A549 (cell line): ENCODE measurements around the gene ATP1B1. TPM values are rescaled to one million over a fixed set of nuclear protein-coding genes. Genes with fewer than 3 reads are reported as not detected.

Experiments
- ATAC-seq, 2 experiments: fragments of 200-7000 bp in 1 of 2; fragments of >200 bp in 1 of 2; cut with Nextera tagmentation in 1 of 2; cut with Tn5 transposase in 1 of 2; 3 replicates each; pipeline versions ENCODE4 v1.8.0 to v1.9.1; 2018 to 2020; ENCODE audit warnings: mild to moderate bottlenecking in 1 of 2, moderate library complexity in 1 of 2
- CTCF ChIA-PET: fragments of 300-600 bp; sonication (Branson Sonifier 250); formaldehyde crosslinking; extraction: SDS; loops from one replicate; lab custom pipeline; 2021; ENCODE audit warnings: antibody characterized with exemption, inconsistent platforms; lab: Yijun Ruan, JAX
- POLR2A ChIA-PET: fragments of 350-600 bp; formaldehyde crosslinking; extraction: SDS; loops from one replicate; lab custom pipeline; 2021; ENCODE audit warnings: antibody characterized with exemption, inconsistent platforms; lab: Yijun Ruan, JAX
- DNase-seq, 2 experiments: peaks; one replicate each; pipeline versions ENCODE4 v3.0.0 to v3.0.0-alpha.2; 2011 to 2016; ENCODE audit warnings: low read depth in 1 of 2, low spot score in 1 of 2
- FAIRE-seq: peaks from 2 replicates; lab custom pipeline; 2011; peaks lifted over from hg19 to GRCh38; lab: Jason Lieb, UNC
- H3K27ac ChIP-seq, 2 experiments: fragments of >200 bp; sonication (Bioruptor Twin); formaldehyde crosslinking; 3 replicates each; pipeline ENCODE4 v1.5.1; 2016 to 2017
- H3K4me1 ChIP-seq: fragments of >200 bp; sonication (Bioruptor Twin); formaldehyde crosslinking; 3 replicates; pipeline ENCODE4 v1.6.1; 2016
- H3K4me2 ChIP-seq: fragments of >200 bp; sonication (Bioruptor Twin); formaldehyde crosslinking; 3 replicates; pipeline ENCODE4 v1.6.1; 2016
- H3K4me3 ChIP-seq: fragments of >200 bp; sonication (Bioruptor Twin); formaldehyde crosslinking; 3 replicates; pipeline ENCODE4 v1.5.1; 2016
- H3K9me3 ChIP-seq: fragments of >200 bp; sonication (Bioruptor Twin); formaldehyde crosslinking; 3 replicates; pipeline ENCODE4 v1.6.1; 2016
- BHLHE40 ChIP-seq: IDR thresholded peaks from 2 replicates; pipeline ENCODE4 v1.6.1; 2012; ENCODE audit warnings: low read depth, low read length, inconsistent platforms
- CBX8 ChIP-seq: fragments of 200-600 bp; sonication (generic); IDR thresholded peaks from 2 replicates; pipeline ENCODE4 v1.6.1; 2016
- CEBPB ChIP-seq, 2 experiments: fragments of >200 bp in 1 of 2; sonication (Bioruptor Twin) in 1 of 2; formaldehyde crosslinking in 1 of 2; IDR thresholded peaks; 2 replicates each; pipeline ENCODE4 v1.6.1; 2012 to 2016
- CTCF ChIP-seq: fragments of >200 bp; sonication (Bioruptor Twin); formaldehyde crosslinking; IDR thresholded peaks from 3 replicates; pipeline ENCODE4 v1.5.1; 2016
- EHMT2 ChIP-seq: fragments of 200-600 bp; sonication (generic); IDR thresholded peaks from 2 replicates; pipeline ENCODE4 v1.6.1; 2016; ENCODE audit warnings: antibody characterized with exemption, low read depth, mild to moderate bottlenecking, moderate library complexity
- EP300 ChIP-seq, 2 experiments: fragments of >200 bp; sonication (Bioruptor Twin); formaldehyde crosslinking; IDR thresholded peaks; 2 replicates in 1 of 2; 3 replicates in 1 of 2; pipeline ENCODE4 v1.6.1; 2016 to 2017
- ESRRA ChIP-seq: fragments of 150-350 bp; IDR thresholded peaks from 2 replicates; pipeline ENCODE4 v1.6.1; 2014; ENCODE audit warnings: mild to moderate bottlenecking, low read length, borderline replicate concordance
- FOSB ChIP-seq: fragments of 250-450 bp; sonication (Bioruptor Pico); IDR thresholded peaks from 2 replicates; pipeline ENCODE4 v1.5.0; 2020; ENCODE audit warnings: mild to moderate bottlenecking, moderate library complexity
- FOSL2 ChIP-seq, 2 experiments: fragments of 450-650 bp in 1 of 2; fragments of >200 bp in 1 of 2; sonication (Bioruptor Twin) in 1 of 2; formaldehyde crosslinking; IDR thresholded peaks; 2 replicates each; pipeline versions ENCODE4 v1.5.0 to v1.6.1; 2016 to 2020; ENCODE audit warnings: mild to moderate bottlenecking in 1 of 2, moderate library complexity in 1 of 2
- HMGXB4 ChIP-seq: fragments of 250-450 bp; sonication (Bioruptor Pico); IDR thresholded peaks from 2 replicates; pipeline ENCODE4 v1.5.0; 2021; ENCODE audit warnings: mild to moderate bottlenecking, moderate library complexity, borderline replicate concordance
- HOXA7 ChIP-seq: fragments of 250-450 bp; sonication (Bioruptor Pico); IDR thresholded peaks from 2 replicates; pipeline ENCODE4 v1.5.0; 2020; ENCODE audit warnings: mild to moderate bottlenecking, moderate library complexity
- HOXB13 ChIP-seq: fragments of 250-450 bp; sonication (Bioruptor Pico); IDR thresholded peaks from 2 replicates; pipeline ENCODE4 v1.5.0; 2020; ENCODE audit warnings: low read depth, mild to moderate bottlenecking, moderate library complexity
- HOXB5 ChIP-seq: fragments of 250-450 bp; sonication (Bioruptor Pico); IDR thresholded peaks from 2 replicates; pipeline ENCODE4 v1.5.0; 2020; ENCODE audit warnings: mild to moderate bottlenecking, moderate library complexity
- JUN ChIP-seq, 2 experiments: fragments of >200 bp; sonication (Bioruptor Twin); formaldehyde crosslinking; IDR thresholded peaks; 2 replicates in 1 of 2; 3 replicates in 1 of 2; pipeline ENCODE4 v1.6.1; 2016 to 2017
- KDM1A ChIP-seq: fragments of 200-600 bp; sonication (generic); IDR thresholded peaks from 2 replicates; pipeline ENCODE4 v1.6.1; 2016; ENCODE audit warnings: low read depth, mild to moderate bottlenecking
- MAX ChIP-seq: IDR thresholded peaks from 2 replicates; pipeline ENCODE4 v1.6.1; 2012
- NPAS2 ChIP-seq: fragments of 250-450 bp; sonication (Bioruptor Pico); IDR thresholded peaks from 2 replicates; pipeline ENCODE4 v1.8.0; 2022; ENCODE audit warnings: mild to moderate bottlenecking, moderate library complexity, borderline replicate concordance
- PBX3 ChIP-seq: IDR thresholded peaks from 2 replicates; pipeline ENCODE4 v1.6.1; 2012
- POLR2A ChIP-seq: IDR thresholded peaks from 2 replicates; pipeline ENCODE4 v1.6.1; 2012; ENCODE audit warnings: mild to moderate bottlenecking, low read length
- RAD21 ChIP-seq, 2 experiments: fragments of >200 bp in 1 of 2; sonication (Bioruptor Twin) in 1 of 2; formaldehyde crosslinking in 1 of 2; IDR thresholded peaks in 1 of 2; conservative IDR thresholded peaks in 1 of 2; 2 replicates in 1 of 2; 3 replicates in 1 of 2; pipeline ENCODE4 v1.6.1; 2012 to 2018; ENCODE audit warnings: inconsistent platforms in 1 of 2
- RARB ChIP-seq: fragments of 250-450 bp; sonication (Bioruptor Pico); IDR thresholded peaks from 2 replicates; pipeline ENCODE4 v1.8.0; 2021; ENCODE audit warnings: mild to moderate bottlenecking, moderate library complexity
- REST ChIP-seq: fragments of 200-600 bp; sonication (generic); IDR thresholded peaks from 2 replicates; pipeline ENCODE4 v1.6.1; 2016; ENCODE audit warnings: antibody characterized with exemption, mild to moderate bottlenecking, moderate library complexity
- ZNF302 ChIP-seq: fragments of 250-450 bp; sonication (Bioruptor Pico); IDR thresholded peaks from 2 replicates; pipeline ENCODE4 v1.9.0; 2021; ENCODE audit warnings: inconsistent platforms, mild to moderate bottlenecking, moderate library complexity
- ZSCAN20 ChIP-seq: fragments of 250-450 bp; sonication (Bioruptor Pico); IDR thresholded peaks from 2 replicates; pipeline ENCODE4 v1.8.0; 2022; ENCODE audit warnings: mild to moderate bottlenecking, moderate library complexity
- whole genome bisulfite sequencing: methylation state at CpG from one replicate; pipeline ENCODE4 v1.1.6; 2017; ENCODE audit errors: missing lambda C conversion rate; 5-methylcytosine and 5-hydroxymethylcytosine counted together
- polyA plus RNA-seq, 4 experiments: library from polyadenylated mRNA; depleted of rRNA in 3 of 4; stranded (reverse); fragments of >200 nt; fragmentation: RNase III in 1 of 4; extraction: RNeasy Plus Mini Kit Qiagen cat#74134 plus additional on column Dnase treatment in 1 of 4; gene quantifications; 2 replicates in 3 of 4; 3 replicates in 1 of 4; pipeline ENCODE4 v1.2.3, GENCODE V29; 2011 to 2017

The ATP1B1 gene
- polyA plus RNA-seq, 2 of the 4 experiments (the other 2 are of a cell fraction) = 303 to 377 TPM

GRCh38 chr1:169099561-169099960 is 6.9 kb upstream of the ATP1B1 start (continued):
- TF ChIP-seq EP300 (IDR thresholded peaks at IDR 0.05) = no peak
- TF ChIP-seq ESRRA = no peak

- Histone ChIP-seq H3K27ac (0 out of 6 replicates have a peak overlapping the region, but pooled peaks of 1 of the 2 experiments have one; percentile 5), H3K4me3 (no peak overlapping the region), H3K4me1 (peaks cover 33% of the 10 kb centered on the region), H3K4me2 (no peak overlapping the region), H3K9me3 (no peaks in the 10 kb centered on the region)
- ChIA-PET POLR2A (no interaction called here), CTCF (interaction anchor here (1.1 to 1.9 kb wide), 3 partner anchors 9 to 248 kb away, joined by 4 to 6 read pairs (median 4); no protein-coding TSS in a partner anchor)
- TF ChIP-seq RAD21 (conservative IDR thresholded peaks at IDR 0.05 in 1 of 2, IDR thresholded peaks at IDR 0.05 in 1 of 2) = no peak
- TF ChIP-seq HOXB13 (CRISPR knock-in tag) = no peak
- TF ChIP-seq EHMT2 = no peak
- no peak for TF ChIP-seq FOSB (CRISPR knock-in tag)
- TF ChIP-seq CEBPB (IDR thresholded peaks at IDR 0.05) = no peak
- TF ChIP-seq NPAS2 (CRISPR knock-in tag) = no peak
- TF ChIP-seq HOXB5 = no peak
- TF ChIP-seq KDM1A = no peak
- TF ChIP-seq PBX3 = no peak
- no peak for TF ChIP-seq FOSL2 (IDR thresholded peaks at IDR 0.05)
- TF ChIP-seq FOSL2 (CRISPR knock-in tag; IDR thresholded peaks at IDR 0.05) = no peak
- no peak for TF ChIP-seq RARB (CRISPR knock-in tag)
- TF ChIP-seq REST = no peak
- no peak for TF ChIP-seq JUN (IDR thresholded peaks at IDR 0.05)
- TF ChIP-seq ZNF302 (CRISPR knock-in tag) = no peak
- no peak for TF ChIP-seq ZSCAN20
- TF ChIP-seq POLR2A = no peak
- no peak for TF ChIP-seq CBX8
- TF ChIP-seq HOXA7 = no peak
- FAIRE-seq (no peak), ATAC-seq (no peak), DNase-seq (no peak)
- WGBS = 60% methylated on average over 1 of the region's 1 CpG
These were observed 6.3 kb upstream of the ATP1B1 start for GRCh38 chr1:169100208-169100607.

GRCh38 chr1:169100651-169101088 is 5.8 kb upstream of the ATP1B1 start:
- Histone ChIP-seq H3K4me1 (peaks cover 34% of the 10 kb centered on the region), H3K27ac (0 out of 6 replicates have a peak overlapping the region, but pooled peaks of 1 of the 2 experiments have one; percentile 5), H3K9me3 (no peaks in the 10 kb centered on the region), H3K4me3 (no peak overlapping the region), H3K4me2 (no peak overlapping the region)
- FAIRE-seq = no peak
- WGBS = 90% methylated on average over 3 of the region's 3 CpGs
- ChIA-PET POLR2A (no interaction called here), CTCF (interaction anchor here (1.0 to 1.9 kb wide), 4 partner anchors 9 to 758 kb away, joined by 3 to 6 read pairs (median 4); no protein-coding TSS in a partner anchor)
- ATAC-seq = no peak
- DNase-seq = no peak
- no peak for TF ChIP-seq CTCF
- TF ChIP-seq ESRRA = no peak
- no peak for TF ChIP-seq BHLHE40
- no peak for TF ChIP-seq MAX
- TF ChIP-seq FOSB (CRISPR knock-in tag) = no peak
- TF ChIP-seq HMGXB4 (CRISPR knock-in tag) = no peak
